ENCODE data around the gene GLRA2.

DNA sequence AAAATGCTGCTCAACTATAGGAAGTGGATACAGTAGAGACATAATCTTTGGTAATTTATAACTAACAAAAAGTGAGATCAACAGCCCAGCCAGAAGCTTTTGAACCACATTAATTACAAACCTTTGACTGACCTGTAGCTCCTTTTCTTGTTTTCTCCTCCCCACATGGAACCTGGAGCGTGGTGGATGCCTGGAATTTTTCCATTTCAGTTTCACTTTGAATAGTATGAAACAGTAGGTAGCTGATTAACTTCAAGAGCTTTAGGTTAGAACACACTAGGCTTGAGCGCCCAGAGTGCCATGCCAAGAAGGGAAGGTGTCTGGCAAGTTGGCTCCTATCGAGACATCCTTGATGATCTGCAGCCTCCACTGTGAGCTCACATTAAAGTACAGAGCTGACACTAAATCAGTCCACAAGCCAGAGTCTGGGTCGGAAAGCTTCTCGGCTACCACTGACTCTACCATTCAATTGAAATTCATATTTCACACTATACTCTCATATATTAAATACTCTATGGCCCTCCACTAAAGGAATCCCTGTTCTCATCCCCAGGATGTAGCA is 143.4 kb downstream of the GLRA2 start:
- TF ChIP-seq EZH2phosphoT487 (IDR thresholded peaks at IDR 0.05; ENCODE audit: low read depth) (no peak), CTCF (IDR thresholded peaks at IDR 0.05; ENCODE audit: low read depth, low read length) (no peak)

All from OCI-LY3 (cell line).